GM13976 (cell line): ENCODE results near the gene BTRC.

ENCODE experiments used
- DNase-seq: peaks from one replicate; pipeline ENCODE4 v3.0.0; 2012; ENCODE audit warnings: low spot score
- in situ Hi-C: fragments of 300-500 bp; cut with MboI; formaldehyde crosslinking; loops from one replicate; pipeline ENCODE4 v1.12.0; 2022; ENCODE audit warnings: low sequenced_read_pairs, mixed read lengths, inconsistent platforms; ENCODE audit not compliant: unreplicated experiment
- TF ChIP-seq, protein P1 (sequence below): IDR thresholded peaks from 2 replicates; pipeline ENCODE4 v1.5.1; 2012; ENCODE audit warnings: borderline replicate concordance, mild to moderate bottlenecking; ENCODE audit not compliant: insufficient read depth; ENCODE audit errors: extremely low read depth, missing control alignments, control extremely low read depth

BTRC gene

DNA sequence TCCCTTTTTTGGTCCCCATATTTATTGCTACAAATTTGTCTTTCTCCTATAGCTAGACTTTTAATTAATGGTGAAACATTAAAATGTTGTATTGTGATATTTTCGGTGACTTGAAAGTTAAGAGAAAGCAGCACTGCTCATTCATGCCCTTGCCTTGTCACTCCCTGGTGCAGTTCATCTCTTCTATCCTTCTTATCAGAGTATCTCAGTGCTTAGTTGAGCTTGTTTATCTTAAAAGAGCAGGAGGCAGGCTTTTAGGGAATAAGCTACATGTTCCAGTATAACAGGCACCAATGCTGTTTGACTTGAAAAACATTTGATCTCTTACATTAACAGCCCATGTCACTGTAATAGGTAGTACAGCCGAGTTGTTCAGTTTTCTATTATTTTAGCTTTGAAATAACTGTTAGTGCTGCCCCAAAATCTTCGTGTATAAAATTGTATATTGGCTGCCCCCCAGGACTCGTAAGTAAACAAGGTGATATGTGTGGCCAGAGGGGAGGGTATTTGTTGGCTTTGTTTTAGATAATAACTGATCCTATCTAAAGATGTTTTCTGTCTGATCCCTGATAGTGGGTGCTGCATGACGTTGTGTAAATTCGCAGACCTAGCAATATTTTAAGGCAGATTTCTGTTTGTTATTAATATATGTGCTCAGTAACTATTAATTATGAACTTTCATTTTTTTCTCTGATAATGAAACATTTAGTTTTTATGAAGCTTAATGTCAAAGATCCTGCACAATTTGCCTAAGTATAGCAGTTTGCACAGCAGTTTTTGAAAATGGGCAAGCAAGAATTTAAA lies 96.5 kb downstream of the BTRC start:
- TF ChIP-seq, protein P1, sequence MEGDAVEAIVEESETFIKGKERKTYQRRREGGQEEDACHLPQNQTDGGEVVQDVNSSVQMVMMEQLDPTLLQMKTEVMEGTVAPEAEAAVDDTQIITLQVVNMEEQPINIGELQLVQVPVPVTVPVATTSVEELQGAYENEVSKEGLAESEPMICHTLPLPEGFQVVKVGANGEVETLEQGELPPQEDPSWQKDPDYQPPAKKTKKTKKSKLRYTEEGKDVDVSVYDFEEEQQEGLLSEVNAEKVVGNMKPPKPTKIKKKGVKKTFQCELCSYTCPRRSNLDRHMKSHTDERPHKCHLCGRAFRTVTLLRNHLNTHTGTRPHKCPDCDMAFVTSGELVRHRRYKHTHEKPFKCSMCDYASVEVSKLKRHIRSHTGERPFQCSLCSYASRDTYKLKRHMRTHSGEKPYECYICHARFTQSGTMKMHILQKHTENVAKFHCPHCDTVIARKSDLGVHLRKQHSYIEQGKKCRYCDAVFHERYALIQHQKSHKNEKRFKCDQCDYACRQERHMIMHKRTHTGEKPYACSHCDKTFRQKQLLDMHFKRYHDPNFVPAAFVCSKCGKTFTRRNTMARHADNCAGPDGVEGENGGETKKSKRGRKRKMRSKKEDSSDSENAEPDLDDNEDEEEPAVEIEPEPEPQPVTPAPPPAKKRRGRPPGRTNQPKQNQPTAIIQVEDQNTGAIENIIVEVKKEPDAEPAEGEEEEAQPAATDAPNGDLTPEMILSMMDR: no peak
- no peak for DNase-seq
- in situ Hi-C loops: no loop called here

DNA sequence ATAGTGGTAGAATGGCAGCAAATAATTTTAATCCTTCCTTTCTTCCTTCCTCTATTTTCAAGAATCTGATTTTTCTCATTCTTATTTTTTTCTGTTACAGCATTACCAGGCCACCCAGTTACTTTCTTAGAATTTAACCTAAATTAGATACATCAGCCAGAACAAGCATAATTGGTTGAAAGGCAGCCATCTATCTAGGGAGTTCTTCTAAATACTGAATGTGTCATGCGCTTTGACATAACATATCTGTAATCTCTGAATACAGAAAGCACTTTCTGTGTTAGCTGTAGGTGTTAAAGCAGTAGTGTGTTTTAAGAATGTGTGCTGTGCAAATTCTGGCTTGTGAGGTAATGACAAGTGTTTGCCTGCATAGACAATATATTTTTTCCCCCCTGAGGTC lies 97.3 kb downstream of the BTRC start:
- DNase-seq: no peak
- in situ Hi-C loops: no loop called here
- TF ChIP-seq, protein P1: no peak

DNA sequence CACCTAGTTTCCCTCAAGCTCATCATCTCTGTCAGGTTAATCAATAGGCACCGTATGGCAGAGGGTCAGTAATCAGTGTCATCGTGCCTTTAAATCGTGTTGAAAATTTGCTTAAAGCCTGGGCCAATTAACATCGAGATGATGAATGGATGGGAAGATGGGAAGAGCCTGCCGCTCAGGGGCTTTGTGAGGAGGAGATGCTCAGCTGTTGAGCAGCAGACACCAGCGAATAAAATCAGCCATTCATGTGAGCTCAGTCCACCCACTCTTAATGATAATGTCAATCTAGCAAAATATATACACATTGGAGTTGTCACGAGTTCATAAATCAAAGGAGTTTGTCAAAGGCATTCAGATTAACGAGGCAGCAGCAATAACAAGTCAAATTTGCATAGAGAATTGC lies 97.7 kb downstream of the BTRC start:
- TF ChIP-seq, protein P1: no peak
- no peak for DNase-seq
- in situ Hi-C loops: no loop called here

DNA sequence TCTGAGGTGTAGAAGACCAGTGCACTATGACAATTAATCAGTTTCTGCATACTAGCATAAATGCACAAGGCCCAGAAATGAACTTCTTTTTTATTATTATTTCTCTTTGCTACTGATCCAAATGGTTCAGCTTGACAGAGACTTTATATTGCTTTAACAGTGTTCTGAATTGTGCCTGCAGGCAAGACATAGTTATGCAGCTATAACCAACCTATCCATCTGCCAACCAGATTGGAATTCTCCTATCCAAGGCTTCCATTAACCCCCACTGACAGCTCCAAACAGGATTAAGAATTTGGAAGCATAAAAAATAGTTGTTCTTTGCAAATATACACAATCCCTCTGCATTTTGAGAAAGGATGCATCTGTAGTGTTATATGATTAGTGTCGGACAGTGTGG lies 98.2 kb downstream of the BTRC start:
- in situ Hi-C loops: no loop called here
- TF ChIP-seq, protein P1: no peak
- DNase-seq: no peak

DNA sequence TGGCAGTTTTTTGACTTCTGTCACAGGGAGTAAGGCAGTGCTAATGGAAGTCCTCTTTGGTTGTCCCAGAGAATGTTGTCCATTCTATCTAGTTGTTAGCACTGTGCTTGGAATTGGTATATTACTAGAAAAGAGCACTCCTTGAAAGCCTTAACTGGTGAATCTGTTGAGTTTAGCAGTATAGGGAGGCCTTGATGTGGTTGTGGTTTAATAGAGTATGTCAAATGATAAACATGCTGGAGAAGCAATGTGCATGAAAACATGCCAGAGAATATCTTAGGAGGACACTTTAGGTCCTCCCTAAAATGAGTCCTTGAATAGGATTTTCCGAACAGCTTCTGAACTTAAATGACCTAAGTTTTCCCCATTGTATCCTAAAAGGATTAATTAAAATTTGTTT lies 98.6 kb downstream of the BTRC start:
- in situ Hi-C loops: no loop called here
- DNase-seq: no peak
- TF ChIP-seq, protein P1: no peak

DNA sequence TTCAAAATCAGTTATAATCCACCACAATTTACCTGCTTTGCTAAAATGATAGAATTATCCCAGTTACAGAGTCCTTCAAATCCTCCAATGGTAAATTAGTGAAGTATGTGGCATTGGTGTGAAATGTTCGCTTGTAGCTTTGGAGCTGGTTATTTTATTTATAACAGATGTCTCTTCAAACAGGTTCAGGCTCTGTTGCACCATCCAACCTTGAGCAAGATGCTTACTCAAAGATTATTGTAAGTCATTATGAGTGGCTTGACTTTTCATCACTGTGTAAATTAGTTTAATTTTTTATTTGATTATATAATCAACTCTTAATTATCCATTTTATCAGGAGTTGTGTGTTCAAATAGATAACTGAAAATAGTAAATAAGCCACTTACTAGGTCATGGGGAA lies 99.4 kb downstream of the BTRC start:
- TF ChIP-seq, protein P1: no peak
- in situ Hi-C loops: no loop called here

More for the DNA sequence above, 99.4 kb downstream of the BTRC start:
- DNase-seq: no peak
